ENCODE data around the gene CHMP2A. TPM values are rescaled to one million over a fixed set of nuclear protein-coding genes. Genes with fewer than 3 reads are reported as not detected.

The CHMP2A gene
- 10 to 100 TPM; 30.9 to 77.8 (median 56.0) TPM for total RNA-seq

GRCh38 chr19:58554494-58555368 lies at the start of gene CHMP2A:
CHMP2A (minus strand) TSS chr19:58555105; CDS start chr19:58554212, 893 bp downstream.
- Histone ChIP-seq H3K4me1 (peaks cover 11 to 12% of the 10 kb centered on the region in 2 donors), H3K27me3 (no peaks in the 10 kb centered on the region), H3K4me3 (peak within 1 kb of the TSS; percentile 69 to 77), H3K9me3 (no peaks in the 10 kb centered on the region), H3K27ac (peak within 1 kb of the TSS; percentile 91 to 94), H3K36me3 (no peaks in the 10 kb centered on the region)
- TF ChIP-seq POLR2A (IDR thresholded peaks at IDR 0.05), result peak in 1 of 2 donors; percentile 78
- TF ChIP-seq CTCF (IDR thresholded peaks at IDR 0.05), result peak in 1 of 4 experiments; percentile 19
- intact Hi-C loops (cut with DNase I; ENCODE audit: low total_unique reads), result no loop called here
- DNase-seq, result peak; percentile 99

DNA sequence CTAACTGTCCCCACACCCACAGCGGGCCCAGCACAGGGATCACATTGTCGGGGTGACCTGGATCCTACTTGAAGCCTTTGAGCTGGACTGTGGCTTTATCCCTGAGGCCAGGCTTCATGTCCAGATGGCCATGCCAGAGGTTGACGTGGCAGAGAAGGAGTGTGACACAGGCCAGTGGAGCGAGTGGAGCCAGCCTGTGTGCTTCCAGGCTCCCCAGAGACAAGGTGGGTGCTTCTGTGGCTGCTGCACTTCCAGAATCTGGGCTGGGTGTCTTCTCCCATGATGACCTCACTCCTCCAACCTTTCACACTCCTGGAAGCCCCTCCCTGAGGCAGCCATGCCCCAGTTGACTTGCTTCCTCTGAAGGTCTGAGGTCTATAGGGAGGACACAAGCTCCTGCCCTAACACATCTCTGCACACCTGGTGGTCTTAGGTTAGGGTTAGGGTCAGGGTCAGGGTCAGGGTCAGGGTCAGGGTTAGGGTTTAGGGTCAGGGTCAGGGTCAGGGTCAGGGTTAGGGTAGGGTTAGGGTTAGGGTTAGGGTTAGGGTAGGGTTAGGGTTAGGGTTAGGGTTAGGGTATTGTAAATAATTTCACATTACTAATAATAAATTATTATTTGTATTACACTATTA lies 31.3 kb upstream of the CHMP2A start:
- intact Hi-C loops (cut with DNase I; ENCODE audit: low total_unique reads), result no loop called here
- H3K4me3 ChIP-seq, result no peak overlapping the region
- no peak for DNase-seq

DNA sequence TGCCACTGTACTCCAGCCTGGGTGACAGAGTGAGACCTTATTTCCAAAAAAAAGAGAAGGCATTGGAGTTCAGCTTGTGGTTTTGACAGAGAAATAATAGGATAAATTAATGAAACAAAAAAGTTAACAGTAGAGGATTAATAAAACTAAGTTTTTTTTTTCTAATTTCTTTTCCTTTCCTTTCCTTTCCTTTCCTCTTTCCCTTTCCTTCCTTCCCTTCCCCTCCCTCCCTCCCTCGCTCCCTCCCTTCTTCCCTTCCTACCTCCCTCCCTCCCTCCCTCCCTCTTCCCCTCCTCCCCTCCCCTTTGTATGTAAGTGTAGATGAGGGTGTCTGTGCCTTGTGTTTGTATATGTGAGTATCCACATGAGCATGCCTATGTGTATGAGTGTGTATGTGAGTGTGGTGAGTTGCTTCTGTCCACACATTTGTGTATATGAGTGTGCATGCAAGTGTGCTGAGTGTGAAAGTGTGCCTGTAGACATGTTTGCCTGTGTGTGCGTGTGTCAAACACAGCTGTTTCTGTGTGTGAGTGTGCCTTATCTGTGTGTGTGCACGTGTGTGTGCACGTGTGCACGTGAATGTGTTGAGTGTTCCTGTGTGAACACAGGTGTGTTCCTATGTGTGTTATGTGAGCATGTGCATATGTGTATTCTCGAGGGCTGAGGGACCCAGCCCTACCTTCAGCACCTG lies 30.7 kb upstream of the CHMP2A start:
- Histone ChIP-seq H3K4me3 (no peak overlapping the region), H3K4me1 (peaks cover 0 to 4% of the 10 kb centered on the region in 2 donors), H3K27ac (no peak overlapping the region), H3K36me3 (no peaks in the 10 kb centered on the region), H3K27me3 (no peaks in the 10 kb centered on the region), H3K9me3 (no peaks in the 10 kb centered on the region)
- intact Hi-C loops (cut with DNase I; ENCODE audit: low total_unique reads), result no loop called here
- TF ChIP-seq POLR2A (IDR thresholded peaks at IDR 0.05) (no peak), CTCF (IDR thresholded peaks at IDR 0.05) (no peak)
- no peak for DNase-seq

More for the DNA sequence above, 31.3 kb upstream of the CHMP2A start:
- Histone ChIP-seq H3K36me3 (no peaks in the 10 kb centered on the region), H3K27me3 (no peaks in the 10 kb centered on the region), H3K27ac (no peak overlapping the region), H3K9me3 (no peaks in the 10 kb centered on the region), H3K4me1 (no peaks in the 10 kb centered on the region)
- TF ChIP-seq CTCF (IDR thresholded peaks at IDR 0.05) (no peak), POLR2A (IDR thresholded peaks at IDR 0.05) (no peak)

GRCh38 chr19:58584498-58585441 lies 29.9 kb upstream of the CHMP2A start:
- no peak overlapping the region for H3K4me3 ChIP-seq
- no peaks in the 10 kb centered on the region for H3K27me3 ChIP-seq
- H3K27ac ChIP-seq, result no peak overlapping the region
- peaks cover 0 to 4% of the 10 kb centered on the region in 2 donors for H3K4me1 ChIP-seq
- no peaks in the 10 kb centered on the region for H3K36me3 ChIP-seq
- no peak for TF ChIP-seq POLR2A (IDR thresholded peaks at IDR 0.05)
- DNase-seq, result no peak
- H3K9me3 ChIP-seq, result no peaks in the 10 kb centered on the region
- intact Hi-C loops (cut with DNase I; ENCODE audit: low total_unique reads), result no loop called here

- Histone ChIP-seq H3K27ac (no peak overlapping the region), H3K9me3 (no peaks in the 10 kb centered on the region), H3K27me3 (no peaks in the 10 kb centered on the region), H3K4me3 (no peak overlapping the region), H3K4me1 (peaks cover 0 to 4% of the 10 kb centered on the region in 2 donors), H3K36me3 (no peaks in the 10 kb centered on the region)
- intact Hi-C loops (cut with DNase I; ENCODE audit: low total_unique reads), result no loop called here
- DNase-seq, result no peak
- TF ChIP-seq CTCF (IDR thresholded peaks at IDR 0.05) (no peak), POLR2A (IDR thresholded peaks at IDR 0.05) (no peak)
These were observed 28.1 kb upstream of the CHMP2A start for GRCh38 chr19:58582985-58583384.

Data from uterus (tissue), 4 donors.